HG02678 (cell line): ENCODE data around the gene SDE2.
A peak's percentile ranks its signal among the peaks of the same experiment; 100 is the strongest.
"Not testable (repeated sequence)": the region's sequence is repeated elsewhere in the genome, so short reads cannot be mapped to it uniquely, and the experiment has no call there.

Experiments used
- ATAC-seq: cut with Tn5 transposase; IDR thresholded peaks from one replicate; pipeline ENCODE4 v1.9.1; 2021; ENCODE audit warnings: mild to moderate bottlenecking, moderate library complexity; ENCODE audit not compliant: unreplicated experiment

The SDE2 gene

DNA sequence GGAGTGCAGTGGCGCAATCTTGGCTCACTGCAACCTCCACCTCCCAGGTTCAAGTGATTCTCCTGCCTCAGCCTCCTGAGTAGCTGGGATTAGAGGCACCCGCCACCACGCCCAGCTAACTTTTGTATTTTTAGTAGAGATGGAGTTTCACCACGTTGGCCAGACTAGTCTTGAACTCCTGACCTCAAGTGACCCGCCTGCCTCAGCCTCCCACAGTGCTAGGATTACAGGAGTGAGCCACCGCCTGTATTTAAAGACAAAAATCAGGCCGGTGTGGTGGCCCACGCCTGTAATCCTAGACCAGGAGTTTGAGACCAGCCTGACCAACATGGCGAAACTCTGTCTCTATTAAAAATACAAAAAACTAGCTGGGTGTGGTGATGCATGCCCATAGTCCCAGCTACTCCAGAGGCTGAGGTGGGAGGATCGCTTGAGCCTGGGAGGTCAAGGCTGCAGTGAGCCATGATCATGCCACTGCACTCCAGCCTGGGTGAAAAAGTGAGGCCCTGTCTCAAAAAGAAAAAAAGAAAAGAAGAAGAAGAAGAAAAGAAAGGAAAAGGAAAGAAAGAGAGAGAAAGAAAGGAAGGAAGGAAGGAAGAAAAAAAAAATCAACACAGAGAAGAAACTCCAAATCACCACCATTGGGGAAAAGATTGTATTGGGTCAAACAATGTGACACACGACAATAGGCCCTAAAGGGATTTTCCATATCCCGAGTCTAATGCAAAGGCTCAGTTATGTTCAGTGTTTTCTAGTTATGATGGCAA, 8.2 kb upstream of the SDE2 start:
- not testable (repeated sequence) for ATAC-seq

DNA sequence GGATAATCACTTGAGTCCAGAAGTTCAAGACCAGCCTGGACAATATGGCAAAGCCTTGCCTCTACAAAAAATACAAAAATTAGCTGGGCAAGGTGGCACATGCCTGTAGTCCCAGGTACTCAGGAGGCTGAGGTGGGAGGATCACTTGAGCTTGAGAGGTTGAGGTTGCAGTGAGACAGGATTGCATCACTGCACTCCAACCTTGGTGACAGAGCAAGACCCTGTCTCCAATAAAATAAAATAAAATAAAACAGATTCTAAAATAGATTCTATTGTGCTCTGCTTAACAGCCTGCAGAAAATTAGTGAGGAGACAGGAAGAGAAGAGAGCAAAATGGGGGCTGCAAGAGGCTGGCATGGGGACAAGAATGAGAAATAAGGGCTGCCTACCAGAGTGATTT, 7.5 kb upstream of the SDE2 start:
- ATAC-seq: no peak

DNA sequence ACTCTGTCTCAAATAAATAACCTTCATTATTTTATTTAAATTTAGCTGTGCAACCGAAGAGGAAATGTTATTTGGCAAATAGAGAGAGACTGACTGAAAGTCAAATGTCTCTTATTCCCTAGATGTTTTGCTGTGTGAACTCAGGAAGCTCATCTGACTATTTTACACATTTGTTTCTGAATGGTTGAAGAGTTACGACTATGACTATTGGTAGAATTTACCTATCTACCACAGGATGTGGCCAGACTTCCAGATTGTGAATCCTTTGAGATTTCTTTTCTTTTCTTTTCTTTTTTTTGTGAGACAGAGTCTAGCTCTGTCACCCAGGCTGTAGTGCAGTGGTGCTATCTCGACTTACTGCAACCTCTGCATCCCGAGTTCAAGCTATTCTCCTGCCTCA, 5.3 kb upstream of the SDE2 start:
- no peak for ATAC-seq

DNA sequence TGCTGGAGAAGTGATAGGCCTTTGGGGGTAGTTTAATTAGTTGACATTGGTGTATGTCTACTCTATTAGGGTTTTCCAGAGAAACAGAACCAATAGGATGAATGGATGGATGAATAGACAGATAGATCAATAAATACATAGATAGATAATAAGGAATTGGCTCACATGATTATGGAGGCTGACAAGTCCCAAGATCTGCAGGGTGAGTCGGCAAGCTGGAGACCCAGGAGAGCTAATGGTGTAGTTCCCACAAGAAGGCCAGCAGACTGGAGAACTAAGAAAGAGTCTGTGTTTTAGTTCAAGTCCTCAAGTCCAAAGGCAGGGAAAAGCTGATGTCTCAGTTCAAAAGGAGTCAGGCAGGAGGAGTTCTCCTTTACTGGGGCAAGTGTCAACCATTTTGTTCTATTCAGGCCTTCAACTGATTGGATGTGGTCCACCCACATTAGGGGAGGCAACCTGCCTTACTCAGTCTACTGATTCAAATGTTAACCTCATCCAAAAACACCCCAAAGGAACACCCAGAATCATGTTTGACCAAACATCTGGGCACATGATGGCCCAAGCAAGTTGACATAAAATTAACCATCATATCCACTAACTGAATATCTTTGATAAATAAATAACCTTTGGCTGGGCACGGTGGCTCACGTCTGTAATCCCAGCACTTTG, 4.5 kb upstream of the SDE2 start:
- ATAC-seq: no peak

DNA sequence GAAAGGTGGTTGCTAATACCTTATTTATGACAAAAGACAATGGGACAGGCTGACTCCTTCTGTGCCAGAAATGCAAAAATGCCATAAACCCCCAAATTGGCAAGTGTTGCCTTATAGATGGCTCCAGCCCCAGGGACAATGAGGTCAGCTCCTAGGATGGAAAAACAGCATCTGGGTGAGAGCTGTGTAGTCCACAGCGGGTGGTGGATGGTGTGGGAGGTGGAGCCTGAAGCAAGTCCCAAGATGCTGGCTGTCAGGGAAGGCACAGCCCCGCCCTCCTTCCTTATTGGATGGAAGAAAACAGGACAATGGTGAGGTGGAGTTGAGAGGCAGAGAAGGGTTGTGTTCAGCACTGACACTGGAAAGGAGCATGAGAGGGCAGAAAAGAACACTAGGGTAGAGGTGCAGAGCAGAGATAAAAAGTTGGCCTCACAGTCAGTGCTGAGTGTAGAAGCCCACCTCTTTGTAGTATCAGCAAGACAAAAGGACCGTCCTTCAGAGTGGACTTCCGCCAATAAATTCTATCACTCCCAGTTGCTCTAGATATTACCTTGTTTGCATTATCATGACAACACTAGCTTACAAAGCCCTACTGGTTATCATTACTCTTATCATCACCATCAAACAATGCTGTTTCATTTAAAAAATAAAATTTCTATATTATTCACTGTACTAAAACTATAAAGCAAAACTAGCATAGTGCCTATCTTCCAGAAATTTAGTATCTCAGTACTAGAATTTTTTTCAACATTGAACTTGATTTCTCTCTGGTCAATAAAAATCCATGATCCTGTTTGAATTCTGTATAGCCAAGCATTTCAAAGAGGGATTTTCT, 3.7 kb upstream of the SDE2 start:
- ATAC-seq: no peak

DNA sequence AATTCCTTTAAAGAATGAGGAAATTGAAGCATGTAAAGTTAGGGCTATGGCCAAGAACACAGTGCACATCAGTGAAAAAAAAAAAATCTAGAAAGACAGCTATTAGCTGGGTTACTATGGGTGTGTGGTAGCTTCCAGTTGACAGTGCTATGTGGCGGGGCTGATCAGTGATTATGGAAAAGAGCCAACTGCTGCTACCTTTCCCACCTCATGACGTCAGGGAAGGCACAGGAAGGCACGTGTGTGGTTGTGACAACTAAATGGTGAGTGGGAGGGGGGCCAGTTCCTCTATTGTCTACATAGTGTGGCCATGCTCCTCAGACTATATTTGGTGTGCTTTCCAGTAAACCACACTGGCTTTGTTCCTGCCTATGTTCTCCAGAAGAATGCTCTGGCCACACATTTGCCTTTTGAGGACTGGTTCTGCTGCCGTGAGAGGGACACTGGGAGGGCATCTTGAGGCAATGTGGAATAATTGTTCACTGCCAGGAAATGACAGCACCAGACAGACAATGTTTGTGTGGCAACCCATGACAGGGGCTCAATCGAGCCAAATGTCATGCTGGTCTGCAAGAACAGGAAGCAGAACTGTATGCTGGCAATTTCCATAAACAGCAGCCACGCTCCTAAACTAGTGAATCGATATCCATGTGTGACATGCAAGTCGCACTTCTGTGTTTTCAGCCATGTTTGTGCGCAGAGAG, 3.0 kb upstream of the SDE2 start:
- peak; percentile 26 for ATAC-seq

DNA sequence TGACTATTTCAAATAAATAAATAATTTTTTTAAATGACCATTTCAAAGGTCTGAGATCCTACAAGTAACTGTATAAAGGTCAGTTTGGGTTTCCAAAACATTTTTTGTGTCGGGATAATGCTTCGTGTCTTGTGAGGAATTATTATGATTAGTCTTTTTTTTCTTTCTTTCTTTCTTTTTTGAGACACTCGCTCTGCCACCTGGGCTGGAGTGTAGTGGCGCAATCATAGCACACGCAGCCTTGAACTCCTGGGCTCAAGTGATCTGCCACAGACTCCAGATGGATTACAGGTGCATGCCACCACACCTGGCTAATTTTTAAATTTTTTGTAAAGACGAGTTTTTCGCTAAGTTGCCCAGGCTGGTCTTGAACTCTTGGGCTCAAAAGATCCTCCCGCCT, 1.9 kb upstream of the SDE2 start:
- ATAC-seq: no peak

DNA sequence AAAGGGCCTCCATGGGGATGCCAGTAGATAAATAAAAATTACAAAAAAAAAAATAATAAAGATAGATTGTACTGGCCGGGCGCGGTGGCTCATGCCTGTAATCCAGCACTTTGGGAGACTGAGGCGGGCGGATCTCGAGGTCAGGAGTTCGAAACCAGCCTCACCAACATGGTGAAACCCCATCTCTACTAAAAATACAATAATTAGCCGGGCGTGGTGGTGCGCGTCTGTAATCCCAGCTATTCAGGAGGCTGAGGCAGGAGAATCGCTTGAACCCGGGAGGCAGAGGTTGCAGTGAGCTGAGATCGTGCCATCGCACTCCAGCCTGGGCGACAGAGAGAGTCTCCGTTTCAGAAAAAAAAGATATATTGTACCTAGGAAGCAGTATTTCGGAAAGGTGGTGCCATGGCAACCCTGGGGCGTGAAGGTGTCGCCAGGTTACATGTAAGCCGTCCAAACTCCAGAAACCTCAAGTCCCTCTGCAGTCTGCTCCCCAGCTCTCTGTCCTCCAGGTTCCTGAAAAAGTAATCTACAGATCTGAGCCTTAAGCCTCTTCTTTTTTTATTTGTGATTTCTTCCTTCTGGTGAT, 1.4 kb upstream of the SDE2 start:
- not testable (repeated sequence) for ATAC-seq

DNA sequence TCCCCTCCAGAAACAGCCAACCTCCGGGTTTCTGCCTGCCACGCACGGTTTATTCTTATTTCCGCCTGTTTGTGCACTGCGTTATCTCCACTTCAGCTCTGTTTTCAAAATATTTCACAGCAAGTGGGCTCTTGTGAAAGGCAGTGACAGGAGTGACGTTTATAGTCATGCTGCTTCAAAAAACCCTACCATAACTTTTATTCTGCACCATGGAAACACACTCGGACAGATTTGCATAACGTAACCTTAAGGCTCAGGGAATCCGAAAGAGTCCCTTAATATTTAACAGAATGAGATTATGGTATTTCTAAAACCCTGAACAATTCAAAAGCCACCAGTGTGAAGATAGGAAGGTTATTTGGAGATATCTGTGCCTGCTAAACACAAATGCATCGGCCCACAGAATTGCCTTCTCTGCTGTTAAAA, 782 bp upstream of the SDE2 start:
- peak; percentile 44 for ATAC-seq

DNA sequence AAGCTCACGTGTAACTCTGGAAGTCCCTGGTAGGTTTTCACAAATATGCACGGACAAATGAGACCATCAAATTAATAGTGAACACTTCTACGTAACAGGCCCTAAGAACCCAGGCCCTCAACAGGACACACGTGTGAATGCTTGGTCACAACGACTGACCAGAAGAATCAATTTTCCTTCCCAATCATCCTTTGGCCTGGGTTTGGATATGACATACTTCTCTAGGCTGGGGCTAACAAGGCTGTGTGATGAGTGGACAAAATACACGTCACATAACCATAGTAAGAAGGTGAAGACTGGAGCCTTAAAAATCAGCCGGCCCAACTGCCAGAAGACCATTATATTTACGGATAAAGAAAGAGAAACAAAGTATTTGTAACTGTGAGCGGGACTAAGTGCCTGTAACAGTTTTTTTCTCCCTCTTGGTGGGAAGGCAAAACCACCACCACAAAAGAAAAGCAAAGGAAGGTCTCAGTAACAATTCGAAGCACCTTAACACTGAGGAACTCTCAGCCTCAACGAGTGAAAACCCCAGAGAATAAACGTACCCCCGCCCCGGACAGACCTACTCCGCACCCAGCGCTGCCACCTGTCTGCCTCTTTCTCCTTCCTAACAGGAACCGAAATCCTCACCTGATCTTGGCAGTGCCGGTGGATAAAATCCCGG, 450 bp downstream of the SDE2 start:
- peak; percentile 6 for ATAC-seq

DNA sequence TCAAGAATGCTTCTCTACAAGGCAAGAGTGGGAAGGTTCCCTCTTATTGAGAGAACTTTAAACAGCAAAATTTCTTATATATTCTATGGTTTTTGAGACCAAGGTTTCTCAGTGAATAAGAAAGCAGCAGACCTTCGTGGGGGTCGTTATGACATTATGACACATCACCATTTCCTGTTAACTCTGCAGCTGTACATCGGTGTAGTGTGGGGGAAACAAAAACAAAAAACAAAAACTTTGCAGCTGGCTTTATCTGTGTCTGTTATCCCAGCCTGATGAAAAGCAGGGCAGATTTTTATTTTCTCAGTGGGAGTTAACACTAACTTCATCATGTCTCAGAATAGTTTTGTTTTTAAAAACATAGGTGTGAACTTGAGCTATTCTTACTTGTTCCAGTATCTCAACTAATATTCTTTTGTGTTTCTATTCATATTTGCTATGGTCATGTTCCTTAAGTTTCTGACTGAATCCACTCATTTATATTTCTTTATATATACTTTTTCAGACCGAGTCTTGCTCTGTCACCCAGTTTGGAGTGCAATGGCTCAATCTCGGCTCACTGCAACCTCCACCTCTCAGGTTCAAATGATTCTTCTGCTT, 2.1 kb downstream of the SDE2 start:
- no peak for ATAC-seq

DNA sequence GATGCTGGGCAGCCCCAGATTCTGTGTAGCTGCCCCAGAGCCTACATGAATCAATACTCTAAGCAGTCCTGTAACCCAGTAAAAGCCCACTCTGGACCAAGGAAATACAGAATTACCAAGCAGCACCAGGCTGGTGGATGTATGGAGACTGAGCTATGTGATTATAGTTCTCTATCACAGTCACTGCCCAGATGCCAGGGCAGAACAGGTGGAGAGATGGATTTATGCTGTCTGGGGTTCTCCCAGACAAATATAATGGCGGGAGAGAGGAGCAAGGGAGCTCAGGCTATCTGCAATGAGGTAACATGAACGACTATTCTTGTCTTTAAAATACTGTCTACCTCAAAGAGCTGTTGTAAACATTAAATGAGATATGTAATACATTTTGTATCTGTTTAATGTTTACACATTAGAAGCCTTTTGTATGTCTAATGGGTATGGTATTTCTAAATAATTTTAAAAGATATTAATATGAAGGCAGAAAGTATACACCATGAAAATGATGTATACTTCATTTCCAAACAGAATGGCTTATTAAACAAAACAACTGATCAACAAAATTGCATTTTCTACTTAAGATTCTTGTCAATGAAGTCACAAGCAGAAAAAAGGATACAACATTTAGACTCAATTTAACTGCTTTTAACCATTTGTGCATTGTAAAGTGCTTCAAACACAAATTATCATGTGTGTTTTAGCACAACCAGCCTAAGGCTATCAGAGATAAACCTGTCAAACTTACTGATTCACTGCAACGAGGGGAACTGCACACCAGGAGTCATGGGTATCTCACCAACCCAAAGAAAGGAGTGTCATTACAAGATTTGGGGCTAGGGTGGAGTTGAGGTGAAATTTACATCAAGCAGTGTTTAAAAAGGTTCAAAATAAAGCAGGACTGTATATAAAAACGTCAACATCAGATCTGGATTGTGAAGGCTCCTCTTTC, 3.0 kb downstream of the SDE2 start:
- ATAC-seq: no peak

DNA sequence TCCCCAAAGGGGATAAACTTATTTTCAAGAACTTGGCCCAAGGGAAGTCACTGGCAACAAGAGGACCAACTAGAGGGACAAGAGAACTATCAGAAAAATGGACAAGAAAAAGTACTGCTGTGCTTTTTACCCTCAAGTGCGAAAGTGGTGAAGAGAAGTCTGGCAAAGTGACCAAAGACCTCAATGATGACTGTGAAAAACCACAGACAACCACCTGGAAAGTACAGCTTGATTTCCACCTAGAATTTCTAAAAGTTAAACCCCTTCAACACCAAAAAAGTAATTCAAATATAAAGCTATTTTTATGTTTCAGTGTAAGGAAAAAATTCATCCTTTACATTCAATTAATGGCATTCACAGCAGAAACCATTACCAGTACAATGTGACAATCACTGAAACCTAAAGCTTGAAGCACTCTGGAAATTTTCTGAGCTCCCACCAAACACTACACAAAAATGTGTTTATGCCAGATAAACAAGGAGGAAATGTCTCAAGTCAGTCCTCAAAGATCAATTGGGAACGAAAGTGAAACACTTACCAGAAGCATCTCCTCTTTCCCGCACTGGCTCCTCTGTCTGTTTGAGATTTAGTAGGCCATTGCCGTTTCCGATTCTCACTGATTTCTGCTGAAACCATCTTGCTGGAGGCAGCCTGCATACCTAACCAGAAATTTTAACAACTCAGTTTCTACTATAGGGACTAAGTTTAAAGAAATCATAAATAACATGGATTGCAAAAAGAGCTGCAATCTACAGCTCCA, 8.3 kb downstream of the SDE2 start:
- ATAC-seq: peak; percentile 69

DNA sequence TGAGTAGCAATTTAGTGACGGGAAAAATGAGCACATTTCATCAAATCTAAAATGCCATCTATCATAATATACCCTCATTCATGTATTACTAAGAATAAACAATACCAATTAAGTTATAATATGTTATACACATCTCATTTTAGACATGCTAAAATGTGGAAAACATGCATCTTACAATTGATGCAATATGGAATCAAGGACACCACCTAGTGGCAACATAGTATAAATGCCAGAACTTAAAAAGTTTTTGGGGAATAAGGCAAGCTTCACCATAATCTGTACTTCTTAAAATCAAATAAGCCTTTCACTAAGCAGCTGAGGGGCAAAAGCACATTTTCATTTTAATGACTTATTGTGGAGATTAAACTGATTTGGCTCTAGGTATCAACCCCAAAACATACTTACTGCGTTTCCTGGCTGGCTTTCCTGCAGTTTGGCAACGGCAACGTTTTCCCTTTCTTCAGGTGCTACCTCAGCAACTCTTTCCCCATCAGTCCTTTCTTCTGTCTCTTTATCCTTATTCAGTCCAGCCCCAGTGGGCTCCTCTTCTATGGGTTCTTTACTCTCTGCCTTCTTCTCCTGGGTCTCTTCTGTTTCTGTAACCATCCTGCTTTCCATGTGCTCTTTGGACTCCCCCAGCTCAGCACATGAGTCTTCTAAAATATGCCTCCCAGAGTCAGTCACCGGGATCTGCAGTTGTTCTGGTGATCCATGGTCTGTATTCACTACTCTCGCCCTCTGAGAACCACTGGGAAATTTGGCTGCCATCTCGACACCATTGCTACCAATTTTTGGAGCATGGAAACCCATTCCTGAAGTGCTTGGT, 11.4 kb downstream of the SDE2 start:
- ATAC-seq: no peak

DNA sequence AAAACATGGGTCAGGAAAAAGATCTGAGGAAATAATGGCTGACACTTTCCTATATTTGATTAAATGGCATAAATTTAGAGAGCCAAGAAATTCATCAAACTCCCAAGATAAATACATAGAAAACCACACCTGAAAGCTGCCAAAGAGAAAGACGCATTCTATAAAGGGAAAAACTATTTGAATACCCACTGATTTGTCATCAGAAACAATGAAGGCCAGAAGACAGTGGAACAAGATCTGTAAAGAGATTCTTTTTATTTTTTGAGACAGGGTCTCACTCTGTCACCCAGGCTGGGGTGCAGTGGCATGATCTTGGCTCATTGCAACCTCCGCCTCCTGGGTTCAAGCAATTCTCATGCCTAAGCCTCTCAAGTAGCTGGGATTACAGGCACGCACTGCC, 17.4 kb downstream of the SDE2 start:
- no peak for ATAC-seq

DNA sequence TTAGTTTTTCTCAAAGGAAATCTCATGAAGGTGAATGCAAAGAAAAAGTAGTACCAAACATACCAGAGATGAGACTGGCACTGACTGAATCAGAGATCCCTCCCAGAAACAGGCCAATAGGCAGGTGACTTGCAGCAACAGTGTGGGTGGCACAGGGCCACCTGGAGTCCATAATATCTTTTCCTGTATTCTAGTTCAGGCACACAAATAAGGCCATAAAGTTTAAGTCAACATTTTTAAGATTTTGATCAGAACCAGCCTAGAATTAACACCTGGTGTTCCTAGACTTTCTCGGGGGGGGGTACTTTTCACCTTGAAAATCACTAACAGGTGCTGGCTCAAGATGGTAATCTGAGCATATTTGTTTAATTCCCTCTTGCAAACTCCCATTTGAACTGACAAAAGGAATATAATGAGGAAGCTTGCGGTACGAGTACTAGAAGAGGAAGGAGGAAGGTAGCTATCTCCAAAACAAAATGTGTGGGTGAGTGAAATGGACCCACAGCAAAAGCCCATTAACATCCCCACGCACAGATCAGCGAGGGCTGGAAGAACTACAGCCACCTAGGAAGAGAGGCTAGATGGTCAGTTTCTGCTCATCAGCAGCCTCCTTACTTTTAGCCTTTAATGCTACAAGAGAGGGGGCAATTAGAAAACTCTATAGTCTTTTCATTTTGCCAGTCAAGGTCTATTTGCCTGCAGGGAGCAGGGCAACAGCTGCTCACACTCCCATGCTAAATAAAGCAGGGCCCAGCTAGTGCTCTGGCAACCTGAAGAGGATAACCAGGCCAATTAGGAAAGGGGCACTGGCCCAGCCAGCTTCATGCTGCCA, 18.9 kb downstream of the SDE2 start:
- no peak for ATAC-seq
